D721Med (cell line): ENCODE results near the gene SEPTIN10.

Experiments
- DNase-seq: peaks from one replicate; pipeline ENCODE4 v3.0.0; 2011; ENCODE audit warnings: low spot score; ENCODE audit not compliant: insufficient read length
- FAIRE-seq: peaks from 2 replicates; lab custom pipeline; 2011; peaks lifted over from hg19 to GRCh38; lab: Jason Lieb, UNC
- TF ChIP-seq, protein P1 (sequence below): IDR thresholded peaks from 2 replicates; pipeline ENCODE4 v1.5.1; 2012; ENCODE audit warnings: mild to moderate bottlenecking, control low read depth; ENCODE audit not compliant: insufficient read depth; ENCODE audit errors: missing control alignments

Gene SEPTIN10

DNA sequence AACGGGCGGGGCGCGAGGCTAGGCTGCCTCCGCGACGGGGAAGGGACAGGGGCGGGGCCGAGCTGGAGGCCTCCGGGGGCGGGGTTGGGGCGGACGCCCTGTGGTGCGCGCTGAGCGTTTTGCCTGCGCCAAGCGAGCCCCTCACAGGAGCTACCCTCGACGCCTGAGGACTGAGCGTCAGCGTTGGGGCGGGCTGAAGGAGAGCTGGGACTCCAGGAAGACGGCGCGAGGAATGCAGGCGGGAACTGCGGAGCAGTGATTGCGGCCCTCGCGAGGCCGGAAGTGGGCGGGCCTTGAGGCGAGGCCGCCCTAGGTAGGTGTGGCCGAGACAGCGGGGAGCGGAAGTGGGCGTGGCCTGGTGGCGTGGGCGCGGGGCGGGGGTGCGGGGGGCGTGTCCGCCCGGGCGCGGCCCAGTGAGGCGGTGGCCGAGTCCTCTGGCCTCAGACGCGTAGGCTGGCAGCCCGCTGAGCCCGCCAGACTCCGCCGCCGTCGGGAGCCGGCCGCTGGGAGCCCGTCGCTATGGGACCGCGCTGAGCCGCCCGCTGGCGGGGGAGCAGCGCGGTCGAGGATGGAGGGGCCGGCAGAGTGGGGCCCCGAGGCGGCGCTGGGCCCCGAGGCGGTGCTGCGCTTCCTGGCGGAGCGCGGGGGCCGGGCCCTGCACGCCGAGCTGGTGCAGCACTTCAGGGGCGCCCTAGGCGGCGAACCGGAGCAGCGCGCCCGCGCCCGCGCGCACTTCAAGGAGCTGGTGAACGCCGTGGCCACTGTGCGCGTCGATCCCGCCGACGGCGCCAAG, at the start of gene SEPTIN10, which contains the start of gene SOWAHC:
TSS of gene SEPTIN10 (minus strand) at position 45 of the 793 bp plus-strand sequence. CDS start 139 bp downstream, outside the sequence.
TSS of gene SOWAHC (plus strand) at position 443 of the 793 bp plus-strand sequence. CDS start at position 569, 126 bp downstream.
- peak; percentile 77 for DNase-seq
- FAIRE-seq: no peak

DNA sequence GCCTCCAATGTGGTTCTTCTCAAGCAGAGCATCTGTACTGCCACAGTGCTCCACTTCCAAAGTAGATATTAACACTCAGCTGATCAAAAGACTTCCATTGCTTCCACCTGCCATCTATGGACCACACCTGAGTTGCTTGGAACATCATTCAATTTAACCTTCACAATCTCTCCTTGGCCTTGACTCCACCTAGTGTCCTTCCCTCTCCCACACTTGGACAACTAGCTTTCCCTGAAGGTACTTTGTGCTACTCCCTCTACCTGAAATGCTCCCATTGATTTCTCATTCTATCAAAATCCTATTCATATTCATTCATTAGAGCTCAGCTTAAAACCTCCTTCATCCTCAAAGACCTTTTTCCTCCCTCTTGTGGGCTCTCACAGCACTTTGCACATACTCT, 49.1 kb upstream of the SEPTIN10 start:
- no peak for FAIRE-seq
- DNase-seq: no peak
- TF ChIP-seq, protein P1, sequence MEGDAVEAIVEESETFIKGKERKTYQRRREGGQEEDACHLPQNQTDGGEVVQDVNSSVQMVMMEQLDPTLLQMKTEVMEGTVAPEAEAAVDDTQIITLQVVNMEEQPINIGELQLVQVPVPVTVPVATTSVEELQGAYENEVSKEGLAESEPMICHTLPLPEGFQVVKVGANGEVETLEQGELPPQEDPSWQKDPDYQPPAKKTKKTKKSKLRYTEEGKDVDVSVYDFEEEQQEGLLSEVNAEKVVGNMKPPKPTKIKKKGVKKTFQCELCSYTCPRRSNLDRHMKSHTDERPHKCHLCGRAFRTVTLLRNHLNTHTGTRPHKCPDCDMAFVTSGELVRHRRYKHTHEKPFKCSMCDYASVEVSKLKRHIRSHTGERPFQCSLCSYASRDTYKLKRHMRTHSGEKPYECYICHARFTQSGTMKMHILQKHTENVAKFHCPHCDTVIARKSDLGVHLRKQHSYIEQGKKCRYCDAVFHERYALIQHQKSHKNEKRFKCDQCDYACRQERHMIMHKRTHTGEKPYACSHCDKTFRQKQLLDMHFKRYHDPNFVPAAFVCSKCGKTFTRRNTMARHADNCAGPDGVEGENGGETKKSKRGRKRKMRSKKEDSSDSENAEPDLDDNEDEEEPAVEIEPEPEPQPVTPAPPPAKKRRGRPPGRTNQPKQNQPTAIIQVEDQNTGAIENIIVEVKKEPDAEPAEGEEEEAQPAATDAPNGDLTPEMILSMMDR: no peak

More for the DNA sequence above, at the start of gene SEPTIN10, which contains the start of gene SOWAHC:
- TF ChIP-seq, protein P1: no peak

DNA sequence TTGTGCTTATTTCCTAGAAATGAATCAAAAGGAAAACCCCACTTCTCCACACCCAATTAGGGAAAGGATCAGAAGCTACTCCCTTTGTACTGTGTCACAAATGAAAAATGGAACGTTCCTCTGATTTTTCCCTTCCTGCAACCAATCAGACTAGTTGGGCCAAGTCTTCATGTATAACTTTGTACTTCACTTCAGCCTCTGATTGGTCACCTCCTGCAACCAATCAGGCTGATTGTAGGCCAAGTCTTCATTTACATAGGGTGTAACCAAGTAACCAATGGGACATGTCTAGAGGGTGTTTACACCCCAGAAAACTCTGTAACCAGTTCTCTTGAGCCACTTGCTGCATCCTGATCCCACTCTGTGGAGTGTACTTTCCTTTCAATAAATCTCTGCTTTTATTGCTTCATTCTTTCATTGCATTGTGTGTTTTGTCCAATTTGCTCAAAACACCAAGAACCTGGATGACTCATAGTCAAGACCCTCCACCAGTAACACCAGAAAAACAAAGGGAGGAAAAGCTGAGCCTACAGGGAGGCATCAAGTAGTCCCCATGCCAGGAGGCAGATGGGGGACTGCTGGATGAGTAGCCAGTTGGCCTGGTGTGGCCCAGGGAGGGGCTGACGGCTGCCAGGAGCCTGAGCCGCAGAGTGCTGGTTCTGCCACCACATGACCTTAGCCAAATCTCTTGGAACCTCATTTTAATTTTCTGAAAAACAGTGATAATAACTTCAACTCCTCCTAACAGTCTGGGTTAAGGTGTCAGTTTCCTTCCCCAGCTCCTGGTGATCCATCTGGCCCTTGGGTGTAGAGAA, 46.5 kb upstream of the SEPTIN10 start:
- FAIRE-seq (no peak), DNase-seq (no peak)
- TF ChIP-seq, protein P1: no peak

DNA sequence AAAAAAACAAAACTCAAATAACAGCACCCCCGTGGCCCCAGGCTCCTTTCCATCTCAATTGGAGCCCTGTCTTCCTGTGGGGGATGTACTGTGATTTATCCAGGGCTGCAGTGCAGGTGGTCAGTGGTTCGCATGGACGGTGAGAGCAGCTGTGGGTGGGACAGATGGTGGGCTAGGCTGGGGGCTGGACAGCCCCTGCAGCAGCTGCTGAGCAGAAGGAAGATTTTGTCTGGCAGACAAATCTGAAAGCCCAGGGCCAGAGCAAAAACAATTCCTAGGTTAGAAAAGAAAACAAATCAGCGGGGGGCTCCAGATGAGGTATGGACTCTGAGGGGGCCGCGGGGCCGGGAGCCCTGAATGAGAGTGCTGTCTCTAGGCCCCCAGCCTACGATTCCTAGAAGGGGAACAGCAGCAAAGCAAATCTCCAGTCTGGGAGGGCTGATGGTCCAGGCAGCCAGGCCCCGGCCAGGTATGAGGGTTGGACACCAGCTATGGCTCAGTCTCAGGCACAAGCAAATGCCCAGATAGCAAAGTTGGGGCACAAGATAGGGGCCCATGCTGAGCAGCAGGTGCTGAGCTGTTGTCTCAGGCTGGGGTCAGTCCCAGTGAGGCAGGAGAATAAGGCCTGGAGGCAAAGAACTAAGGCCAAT, 45.8 kb upstream of the SEPTIN10 start:
- TF ChIP-seq, protein P1: no peak
- no peak for DNase-seq
- no peak for FAIRE-seq

DNA sequence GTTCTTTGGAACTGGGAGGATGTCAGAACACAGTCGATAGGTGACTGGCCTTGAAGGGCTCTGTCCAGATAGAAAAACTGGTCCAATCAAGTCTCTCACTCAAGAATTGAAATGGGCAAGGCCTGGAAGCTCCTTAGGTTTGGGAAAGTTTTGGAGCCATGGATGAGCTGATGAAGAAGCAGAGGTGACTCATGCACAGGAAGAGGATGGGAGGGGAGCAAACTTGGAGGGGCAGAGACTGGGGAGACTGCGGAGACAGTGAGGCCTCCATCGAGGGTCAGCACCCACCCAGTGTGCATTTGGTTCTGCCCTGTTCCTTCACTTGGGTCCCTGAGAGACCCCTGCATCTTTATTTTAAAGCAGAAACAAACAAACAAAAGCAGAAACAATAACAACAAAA, 41.5 kb upstream of the SEPTIN10 start:
- FAIRE-seq: no peak
- TF ChIP-seq, protein P1: no peak
- DNase-seq: no peak

DNA sequence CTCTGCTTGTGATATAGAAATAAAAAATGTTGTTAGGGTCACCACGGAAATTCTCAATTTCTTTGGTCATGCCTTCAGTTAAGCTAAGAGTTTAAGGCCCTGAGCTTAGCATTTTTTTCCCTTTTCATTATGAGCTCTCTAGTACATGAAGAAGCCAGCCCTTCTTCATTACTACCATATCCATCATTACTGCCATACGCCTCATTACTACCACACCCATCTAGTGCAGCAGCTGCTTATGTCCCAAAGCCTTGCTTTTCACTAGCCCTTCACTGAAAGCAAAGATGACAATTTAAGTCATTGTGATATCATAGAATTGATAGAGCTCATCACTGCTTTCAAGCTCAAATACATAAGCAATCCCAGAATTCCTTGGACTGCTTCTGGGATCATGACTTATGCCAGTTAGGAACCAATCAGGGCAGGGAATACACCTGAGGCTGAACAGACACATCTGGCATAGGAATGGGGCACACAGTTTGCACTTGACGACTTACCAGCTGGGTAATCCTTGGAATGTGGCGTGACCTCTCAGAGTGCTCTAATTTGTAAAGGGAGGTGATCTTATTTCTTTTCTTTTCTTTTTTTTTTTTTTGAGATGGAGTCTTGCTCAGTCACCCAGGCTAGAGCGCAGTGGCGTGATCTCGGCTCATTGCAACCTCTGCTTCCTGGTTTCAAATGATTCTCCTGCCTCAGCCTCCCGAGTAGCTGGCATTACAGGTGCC, 40.7 kb upstream of the SEPTIN10 start:
- TF ChIP-seq, protein P1: no peak
- no peak for DNase-seq
- FAIRE-seq: no peak
